ENCODE data around the gene SEBOX.
A peak's percentile ranks its signal among the peaks of the same experiment; 100 is the strongest.

SEBOX gene, protein sequence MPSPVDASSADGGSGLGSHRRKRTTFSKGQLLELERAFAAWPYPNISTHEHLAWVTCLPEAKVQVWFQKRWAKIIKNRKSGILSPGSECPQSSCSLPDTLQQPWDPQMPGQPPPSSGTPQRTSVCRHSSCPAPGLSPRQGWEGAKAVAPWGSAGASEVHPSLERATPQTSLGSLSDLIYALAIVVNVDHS

DNA sequence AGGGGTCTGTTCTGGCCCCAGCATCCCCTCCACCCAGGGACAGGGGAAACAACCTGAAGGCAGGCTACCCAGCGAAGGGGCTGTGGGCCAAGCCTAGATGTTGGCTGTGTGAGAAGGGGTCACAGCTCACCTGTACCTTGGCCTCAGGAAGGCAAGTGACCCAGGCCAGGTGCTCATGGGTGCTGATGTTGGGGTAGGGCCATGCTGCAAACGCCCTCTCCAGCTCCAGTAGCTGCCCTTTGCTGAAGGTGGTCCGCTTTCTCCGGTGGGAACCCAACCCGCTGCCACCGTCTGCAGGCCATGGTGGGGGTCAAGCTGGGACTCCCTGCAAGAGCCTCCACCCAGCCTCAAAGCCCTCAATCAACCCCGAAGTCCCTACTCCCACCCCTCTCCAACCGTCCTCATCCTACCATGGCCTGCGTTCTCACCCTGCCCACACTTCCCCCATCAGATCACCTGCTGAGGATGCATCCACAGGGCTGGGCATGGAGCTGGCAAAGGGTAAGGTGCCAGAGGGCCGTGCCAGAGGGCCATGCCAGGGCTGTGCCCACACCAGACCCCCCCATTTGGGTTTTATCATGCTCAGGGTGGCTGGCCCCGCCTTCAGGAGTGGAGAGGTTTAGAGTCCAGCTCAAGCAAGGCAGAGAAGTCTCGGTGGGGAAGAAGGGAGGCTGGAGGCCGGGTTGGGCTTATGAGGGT, at the start of gene SEBOX:
TSS of gene SEBOX (minus strand) at position 535 of the 699 bp plus-strand sequence. CDS start at position 487, 48 bp downstream.
- no peak for DNase-seq

DNA sequence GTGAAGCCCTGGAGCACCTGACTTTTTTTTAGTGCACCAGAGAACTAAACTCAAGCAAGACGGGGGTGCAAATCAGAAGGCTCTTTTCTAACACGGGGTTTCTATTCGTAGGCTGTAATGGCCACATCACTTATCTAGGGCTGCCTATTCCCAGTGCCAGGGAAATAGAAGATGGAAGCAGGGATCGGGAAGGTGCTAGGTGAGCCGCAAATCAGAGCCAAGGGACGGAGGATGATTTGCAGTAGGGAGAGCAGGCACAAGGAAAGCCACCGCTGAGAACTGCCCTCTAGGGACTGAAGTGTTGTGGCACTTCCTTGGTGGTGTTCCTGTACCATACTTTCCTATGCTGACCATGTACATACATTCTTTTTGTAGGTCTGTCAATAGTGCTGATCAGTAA, 48.8 kb upstream of the SEBOX start:
- DNase-seq: no peak

DNA sequence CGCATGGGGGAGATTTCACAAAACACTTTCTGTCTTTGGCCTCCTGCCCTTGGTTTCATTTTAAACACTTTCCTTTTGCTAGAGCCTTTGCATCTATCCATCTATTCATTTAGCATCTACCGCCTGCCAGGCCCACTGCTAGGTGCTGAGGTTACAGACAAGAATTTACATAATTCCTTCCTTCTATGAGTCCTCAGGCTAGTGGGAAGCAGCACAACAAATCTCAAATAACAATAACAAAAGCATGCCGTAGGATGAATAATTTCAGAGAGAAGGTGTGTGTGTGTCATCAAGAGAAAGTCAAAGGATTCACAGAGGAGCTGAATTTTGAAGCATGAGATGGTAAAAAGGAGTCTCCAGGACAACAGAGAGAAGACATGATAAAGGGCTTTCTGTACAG, 47.1 kb upstream of the SEBOX start:
- no peak for DNase-seq

DNA sequence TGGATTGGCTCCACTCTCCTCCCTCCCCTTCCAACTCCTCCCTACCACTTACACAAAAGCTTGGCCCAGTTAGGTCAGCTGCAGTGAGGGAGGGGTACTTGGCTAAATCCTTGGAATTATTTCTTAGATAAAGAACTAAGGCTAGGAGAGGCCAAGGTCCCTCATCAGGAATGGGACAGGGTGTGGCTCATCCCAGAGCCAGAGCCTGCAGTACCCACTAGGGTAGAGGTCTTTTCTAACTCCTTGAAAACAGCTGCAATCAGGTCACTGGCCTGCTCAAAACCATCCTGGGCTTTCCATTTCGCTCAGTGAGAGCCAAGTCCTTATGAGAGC, 42.9 kb upstream of the SEBOX start:
- DNase-seq: no peak

DNA sequence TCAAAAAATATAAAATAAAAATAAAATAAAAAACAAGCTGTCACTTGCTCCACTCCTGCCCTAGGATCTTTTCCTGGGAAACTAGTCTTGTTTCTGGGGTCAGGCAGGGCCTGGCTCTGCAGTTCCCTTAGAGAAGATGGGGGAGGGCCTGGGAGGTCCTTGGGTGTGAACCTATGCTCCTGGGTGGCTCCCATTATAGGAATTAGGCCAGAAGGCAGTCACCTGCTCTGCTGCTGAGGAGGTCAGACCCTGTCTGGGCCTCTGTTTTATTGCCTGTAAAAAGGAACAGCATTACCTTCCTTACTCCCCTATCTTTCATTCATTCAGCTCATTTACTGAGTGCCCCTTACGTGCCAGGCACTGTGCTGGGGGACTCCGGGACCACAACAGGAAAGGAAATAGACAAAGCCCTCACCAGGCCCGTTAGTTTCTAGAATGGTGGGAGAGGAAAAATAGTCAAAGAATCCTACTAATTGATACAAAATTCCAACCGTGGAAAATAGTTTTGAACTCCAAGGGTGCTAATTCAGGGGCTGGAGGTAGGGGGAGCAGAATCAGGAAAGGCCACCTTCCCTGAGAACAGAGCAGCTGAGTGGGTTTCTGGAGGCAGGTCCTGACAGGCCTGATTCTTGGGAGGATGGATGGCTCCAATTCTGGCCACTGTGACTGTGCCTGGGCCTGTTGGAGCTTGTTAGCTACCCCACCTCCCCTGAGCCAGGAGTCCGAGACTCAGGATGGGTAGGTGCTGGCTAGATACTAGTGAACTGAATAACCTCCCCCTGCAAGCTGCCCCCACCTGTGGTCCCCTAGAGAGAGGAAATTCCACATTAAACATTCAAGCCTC, 42.4 kb upstream of the SEBOX start:
- DNase-seq: no peak

DNA sequence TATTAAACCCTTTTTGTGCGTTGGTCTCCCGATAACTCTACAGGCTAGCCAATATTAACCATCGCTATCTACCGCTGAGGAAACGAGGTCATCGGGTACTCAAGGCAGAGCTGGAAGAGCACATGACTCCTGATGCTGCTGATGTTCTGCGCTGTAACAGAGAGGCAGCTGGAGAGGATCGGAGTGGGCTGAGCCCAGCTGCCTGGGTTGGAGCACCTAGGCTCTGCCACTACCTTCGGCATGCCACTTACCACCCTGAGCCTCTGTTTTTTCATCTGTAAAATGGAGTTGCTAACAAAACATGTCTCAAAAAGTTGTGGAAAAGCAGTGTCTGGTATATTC, 41.4 kb upstream of the SEBOX start:
- no peak for DNase-seq

DNA sequence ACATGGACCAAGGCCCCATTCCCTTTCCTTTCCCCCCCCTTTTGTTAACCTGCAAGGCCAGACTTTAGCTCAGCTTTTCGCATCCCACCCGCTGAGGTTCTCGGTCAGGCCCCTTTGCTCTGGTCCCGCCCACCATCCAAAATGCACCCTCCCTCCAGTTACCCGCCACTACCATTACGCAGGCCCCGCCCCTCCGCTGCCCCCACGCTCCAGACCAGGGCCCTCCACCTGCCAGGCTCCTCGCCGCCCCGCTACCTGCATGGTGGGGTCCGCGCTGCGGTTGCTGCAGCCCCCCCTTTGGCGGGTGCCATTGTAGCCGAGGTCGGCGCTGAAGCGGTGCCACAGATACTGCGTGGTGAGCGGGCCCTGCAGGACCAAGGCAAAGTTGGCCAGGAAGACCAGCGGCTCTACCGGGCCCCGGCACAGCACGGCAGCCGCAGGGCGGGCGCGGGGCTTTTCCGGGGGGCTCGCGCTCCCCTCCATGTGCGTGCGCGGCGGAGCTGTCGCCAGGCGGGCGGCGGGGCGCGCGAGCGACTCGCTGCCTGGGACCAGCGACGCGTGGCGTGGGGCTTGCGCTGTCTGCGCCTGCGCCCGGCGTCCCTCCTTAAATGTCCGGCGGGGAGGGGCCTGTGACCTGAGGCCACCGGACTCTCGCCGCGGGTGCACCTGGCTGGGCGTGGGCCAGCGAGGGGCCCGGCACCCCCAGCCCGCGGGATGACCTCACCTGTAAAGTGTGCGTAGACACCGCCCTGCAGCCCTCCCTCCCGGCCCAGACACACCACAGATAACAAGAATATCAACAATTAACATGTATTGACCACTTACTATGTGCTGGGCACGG, 40.9 kb upstream of the SEBOX start, which contains the start of gene SLC46A1:
TSS of gene SLC46A1 (minus strand) at position 581 of the 841 bp plus-strand sequence. CDS start at position 483, 98 bp downstream.
- peak; percentile 80 for DNase-seq

DNA sequence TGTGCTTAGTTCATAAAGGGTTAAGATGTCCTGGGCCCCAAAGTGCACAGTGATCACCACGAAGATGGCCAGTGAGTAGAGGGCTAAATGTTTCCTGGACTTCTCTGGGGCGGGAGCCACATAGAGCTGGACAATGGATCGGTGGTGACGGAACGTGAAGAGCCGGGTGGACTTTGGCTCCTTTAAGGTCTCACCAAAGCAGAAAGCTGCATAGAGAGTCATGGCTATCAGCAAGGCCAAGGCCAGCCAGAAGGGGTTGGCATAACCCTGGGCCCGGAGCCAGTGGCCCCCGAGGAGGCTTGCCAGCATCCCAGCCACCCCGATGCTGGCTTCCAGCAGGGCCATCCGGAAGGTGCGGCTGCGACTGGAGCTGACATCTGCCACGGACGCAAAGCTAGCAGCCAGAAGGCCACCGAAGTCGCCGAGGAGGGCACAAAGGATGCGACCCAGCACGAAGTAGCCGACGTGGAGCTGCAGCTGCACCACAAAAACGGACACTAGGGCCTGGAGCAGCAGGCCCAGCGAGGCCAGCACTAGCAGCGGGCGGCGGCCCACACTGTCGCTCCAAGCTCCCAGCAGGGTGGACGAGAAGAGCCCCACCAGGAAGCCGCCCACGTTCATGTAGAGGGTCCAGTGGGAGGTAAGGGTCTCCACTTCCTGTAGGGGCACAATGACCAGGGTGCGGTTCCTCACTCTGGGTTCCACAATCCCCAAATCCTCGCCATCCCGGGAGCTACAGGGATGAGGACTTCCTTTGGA, 40.0 kb upstream of the SEBOX start:
- DNase-seq: peak; percentile 36

DNA sequence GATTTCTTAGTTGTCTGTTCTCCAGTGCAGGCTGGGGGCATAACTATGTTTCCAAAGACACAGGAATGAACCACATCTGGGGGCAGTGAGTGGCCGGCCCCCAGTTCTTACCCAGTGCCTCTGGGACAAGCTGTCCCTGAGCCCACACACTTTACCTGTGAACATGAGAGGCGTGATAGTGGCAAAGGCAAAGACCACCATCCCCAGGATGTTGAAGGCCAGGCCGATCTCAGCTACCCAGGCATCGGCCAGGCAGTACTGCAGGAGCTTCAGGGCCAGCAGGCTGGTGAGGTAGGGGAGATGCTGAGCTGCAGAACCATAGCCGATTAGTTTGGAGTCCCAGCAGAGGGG, 39.4 kb upstream of the SEBOX start:
- no peak for DNase-seq

DNA sequence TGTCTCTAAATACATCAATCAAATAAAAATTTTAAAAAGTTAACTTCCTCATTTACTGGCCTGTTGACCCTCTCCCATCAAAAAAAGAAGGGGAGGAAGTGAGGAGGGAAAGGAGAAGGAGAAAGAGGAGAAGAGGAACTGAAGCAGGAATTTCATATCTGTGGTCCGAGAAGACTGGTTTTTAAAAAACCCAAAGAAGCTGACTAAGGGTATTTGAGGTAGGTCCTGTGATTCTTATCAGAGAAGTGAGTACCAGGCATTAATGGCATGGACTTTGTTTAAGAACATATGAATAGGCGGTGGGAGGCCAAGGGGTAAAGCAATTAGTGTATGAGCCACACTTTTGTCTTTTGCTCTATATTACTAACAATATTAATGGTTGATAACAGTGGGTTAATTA, 39.0 kb upstream of the SEBOX start:
- DNase-seq: no peak

DNA sequence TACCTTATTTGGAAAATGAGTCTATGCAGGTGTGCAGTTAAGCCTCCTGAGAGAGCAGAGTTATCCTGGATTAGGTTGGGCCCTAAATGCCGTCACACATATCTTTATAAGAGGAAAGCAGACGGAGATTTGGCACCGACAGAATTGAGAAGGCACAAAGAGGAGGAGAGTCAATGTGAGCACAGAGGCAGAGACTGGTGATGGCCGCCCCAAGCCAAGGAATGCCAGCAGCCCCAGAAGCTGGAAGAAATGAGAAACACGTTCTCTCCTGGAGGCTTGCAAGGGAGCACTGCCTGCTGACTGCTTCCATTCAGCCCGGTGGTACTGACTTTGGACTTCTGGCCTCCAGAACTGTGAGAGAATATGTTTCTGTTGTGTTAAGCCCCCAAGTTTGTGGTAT, 37.8 kb upstream of the SEBOX start:
- DNase-seq: no peak

DNA sequence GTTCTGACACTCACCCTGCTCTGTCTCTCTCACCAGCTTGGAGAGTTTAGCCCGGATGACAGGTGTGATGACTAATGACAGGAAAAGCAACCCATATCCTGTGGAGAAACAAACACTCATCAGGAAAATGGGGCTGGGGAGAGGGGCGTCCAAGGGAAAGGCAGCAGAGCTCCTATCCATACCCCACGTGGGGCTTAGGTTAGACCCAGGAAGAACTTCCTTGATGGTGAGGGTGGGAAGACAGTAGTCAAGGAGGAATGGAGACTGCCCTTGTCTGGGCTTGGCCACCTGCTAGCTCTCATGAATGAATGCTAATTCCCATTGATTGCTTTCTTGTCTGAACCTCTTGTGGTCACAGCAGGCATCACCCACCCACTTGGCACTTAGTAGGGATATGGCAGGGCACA, 37.2 kb upstream of the SEBOX start:
- no peak for DNase-seq

DNA sequence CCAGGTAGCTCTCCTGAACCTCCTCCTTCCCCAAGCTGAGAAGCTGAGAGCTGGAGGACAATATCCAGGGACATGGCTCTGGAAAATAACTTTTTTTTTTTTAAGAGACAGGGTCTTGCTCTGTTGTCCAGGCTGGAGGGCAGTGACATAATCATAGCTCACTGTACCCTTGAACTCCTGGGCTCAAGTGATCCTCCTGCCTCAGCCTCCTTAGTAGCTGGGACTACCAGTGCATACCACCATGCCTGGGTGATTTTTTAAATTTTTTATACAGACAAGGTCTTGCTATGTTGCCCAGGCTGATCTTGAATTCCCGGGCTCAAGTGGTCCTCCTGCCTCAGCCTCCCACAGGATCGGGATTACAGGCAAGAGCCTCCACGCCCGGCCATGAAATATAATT, 34.8 kb upstream of the SEBOX start:
- DNase-seq: no peak

DNA sequence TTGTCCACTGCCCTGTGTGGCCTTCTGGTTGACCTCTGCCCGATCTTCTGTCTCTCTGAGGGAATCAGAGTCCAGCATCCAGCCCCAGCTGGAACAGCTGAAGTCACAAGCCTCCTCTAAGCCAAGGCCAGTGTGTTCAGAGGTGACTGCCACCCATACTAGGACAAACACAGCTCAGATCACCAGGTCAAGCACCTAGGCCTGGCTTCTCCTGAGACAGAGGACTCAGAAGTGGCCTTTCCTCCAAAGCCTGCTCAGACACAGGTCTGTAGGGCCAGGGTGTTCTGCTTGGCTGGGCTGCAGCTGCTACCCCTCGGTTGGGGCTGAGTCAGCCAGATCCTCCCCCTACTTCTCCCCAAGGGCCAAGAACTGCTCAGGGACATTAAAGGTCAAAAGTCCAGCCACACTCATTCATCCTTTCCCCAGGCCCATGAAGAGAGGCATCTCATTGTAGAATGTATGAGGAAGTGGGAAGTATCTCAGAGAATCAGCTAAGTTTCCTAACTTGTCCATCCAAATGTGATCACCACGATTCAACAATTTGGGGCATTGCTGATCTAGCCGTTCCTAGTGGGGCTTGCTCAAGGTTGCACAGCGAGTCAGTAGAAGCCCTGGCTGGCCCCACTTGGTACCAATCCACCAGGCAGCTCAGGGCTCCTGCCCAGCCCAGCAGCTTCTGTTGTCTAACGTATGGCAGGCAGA, 33.4 kb upstream of the SEBOX start:
- no peak for DNase-seq

DNA sequence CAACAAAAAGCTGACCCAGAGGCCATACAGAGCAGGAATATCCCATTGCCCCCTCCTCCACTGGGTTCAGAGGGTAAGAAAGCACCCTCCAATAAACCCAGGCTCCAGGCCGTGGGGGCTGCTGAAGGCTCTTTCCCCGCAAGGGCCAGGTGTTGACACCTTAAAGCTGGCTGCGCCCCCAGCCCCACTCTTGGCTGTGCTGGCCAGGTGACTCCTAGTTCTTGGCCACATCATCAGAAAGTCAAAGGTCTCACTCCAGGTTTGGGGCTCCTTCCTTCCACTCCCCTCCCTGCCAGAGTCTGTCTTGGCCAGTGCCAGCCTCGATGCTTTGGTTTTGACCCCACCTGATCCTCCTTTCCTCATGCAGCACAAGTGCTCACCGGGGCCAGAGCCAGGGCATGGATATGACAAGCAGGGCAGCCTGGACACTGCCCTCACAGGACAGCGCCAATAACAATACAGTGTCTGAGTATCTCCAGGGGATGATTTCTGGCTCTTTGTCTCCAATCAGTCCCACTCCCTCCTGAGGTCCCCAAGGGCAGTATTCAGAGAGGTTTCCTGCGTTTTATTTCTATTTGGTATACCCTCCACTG, 32.8 kb upstream of the SEBOX start:
- DNase-seq: no peak

DNA sequence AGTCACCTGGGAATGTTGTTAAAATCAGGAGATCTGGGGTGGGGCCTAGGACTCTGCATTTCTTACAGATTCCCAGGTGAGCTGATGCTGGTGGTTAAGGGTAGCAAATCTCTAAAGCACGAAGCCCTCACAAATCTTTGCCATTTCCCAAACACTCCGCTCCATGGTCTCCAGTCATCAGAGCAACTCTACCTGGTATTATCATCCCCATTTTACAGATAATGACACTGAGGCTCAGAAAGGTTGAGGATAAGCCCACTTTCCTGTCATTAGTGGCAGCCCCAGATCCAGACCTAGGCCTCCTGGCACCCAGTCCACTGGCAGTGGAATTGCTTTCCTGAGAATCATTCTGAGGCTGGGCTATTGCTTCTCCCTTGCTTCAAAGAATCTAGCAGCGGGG, 32.3 kb upstream of the SEBOX start:
- no peak for DNase-seq

DNA sequence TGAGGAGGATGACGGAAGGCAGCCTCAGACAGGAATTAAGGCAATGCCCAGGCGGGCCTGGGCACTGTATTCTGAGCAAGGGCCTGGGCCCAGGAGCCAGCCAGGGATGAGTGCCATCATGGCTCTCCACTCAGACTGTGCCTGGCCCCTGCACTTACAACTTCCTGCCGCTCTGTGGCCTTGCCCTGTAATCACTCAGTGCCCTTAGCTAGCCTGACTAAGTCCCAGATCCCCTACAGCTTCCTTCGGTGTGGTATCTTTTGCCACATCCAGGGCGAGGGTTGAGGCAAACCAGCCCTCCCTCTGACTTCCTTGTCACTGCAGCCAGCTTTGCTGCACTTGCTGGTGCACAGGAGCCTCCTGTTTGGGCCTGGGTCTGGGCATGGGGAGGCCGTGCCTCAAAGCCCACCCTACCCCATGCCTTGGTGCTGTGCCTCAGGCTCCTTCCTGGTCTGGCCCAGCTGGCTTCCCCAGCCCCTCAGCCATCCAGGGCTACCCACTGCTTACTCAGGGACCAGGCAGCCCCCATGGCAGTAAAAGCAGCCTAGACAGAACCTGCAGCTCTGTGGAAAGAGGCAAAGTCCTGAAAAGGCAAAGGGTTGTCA, 31.7 kb upstream of the SEBOX start:
- no peak for DNase-seq

DNA sequence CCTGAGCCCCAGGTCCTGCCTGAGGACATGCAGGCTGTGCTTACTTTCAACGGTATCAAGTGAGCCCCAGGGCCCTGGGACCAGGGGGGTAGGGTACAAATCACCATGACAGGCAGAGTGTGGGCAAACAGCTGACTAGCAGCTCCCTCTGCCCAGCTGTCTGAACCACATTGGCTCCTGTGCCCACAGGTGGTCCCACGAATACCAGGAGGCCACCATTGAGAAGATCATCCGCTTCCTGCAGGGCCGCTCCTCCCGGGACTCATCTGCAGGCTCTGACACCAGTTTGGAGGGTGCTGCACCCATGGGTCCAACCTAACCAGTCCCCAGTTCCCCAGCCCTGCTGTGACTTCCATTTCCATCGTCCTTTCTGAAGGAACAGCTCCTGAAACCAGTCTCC, 31.0 kb upstream of the SEBOX start:
- no peak for DNase-seq

DNA sequence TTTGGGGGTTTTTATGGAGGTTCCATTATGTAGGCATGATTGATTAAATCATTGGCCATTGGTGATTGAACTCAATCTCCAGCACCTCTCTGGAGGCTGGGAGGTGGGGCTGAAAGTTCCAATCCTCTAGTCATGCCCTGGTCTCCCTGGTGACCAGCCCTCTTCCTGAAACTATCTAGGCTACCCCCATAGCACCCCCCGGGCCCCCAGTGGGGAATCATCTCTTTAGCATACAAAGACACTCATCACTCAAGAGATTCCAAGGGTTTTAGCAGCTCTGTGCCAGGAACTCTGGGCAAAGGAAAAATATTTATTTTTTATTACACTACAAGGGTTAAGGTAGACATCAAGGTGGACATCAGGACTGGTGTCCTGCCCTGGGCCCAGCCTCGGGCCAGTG, 30.4 kb upstream of the SEBOX start:
- no peak for DNase-seq

DNA sequence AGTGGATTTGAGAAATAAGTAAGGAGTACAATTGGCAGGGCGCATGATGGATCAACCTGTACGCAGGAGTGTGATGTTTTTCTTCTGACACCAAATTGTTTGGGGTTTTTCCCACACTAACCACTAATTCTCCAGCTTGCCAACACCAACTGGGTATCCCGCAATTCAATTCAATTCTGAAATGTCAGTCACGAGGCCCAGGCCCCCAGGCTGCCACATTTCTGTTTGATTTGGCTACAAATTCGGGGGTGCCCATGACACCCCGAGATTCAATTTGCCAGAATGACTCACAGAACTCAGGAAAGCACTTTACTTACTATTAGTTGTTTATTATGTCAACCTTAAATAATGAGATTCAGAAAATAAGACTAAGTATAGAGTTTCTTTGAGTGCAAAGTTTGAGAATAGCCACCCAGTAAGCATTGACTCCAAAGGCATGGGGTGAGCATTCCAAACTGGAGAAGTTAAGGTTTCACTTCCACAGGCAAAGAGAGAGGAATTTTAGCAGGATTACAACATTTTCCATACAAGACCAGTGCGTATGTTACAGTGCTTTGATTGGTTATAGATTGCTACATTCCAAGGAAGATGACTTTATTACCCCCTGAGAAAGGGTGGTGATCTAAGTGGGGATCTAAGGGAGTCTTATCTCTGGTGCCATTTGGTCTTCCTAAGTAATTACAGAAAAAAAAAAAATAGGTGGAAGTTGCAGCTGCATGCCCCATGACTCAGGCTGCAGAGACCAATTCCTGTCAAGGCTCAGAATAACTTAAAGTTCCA, 29.5 kb upstream of the SEBOX start:
- no peak for DNase-seq
